A549 treated with CORT108297 at 1 μM for 4 hours (cell line): Measurements from ENCODE around the gene ZNF784. TPM values are rescaled to one million over a fixed set of nuclear protein-coding genes. Genes with fewer than 3 reads are reported as not detected.

Experiments
- total RNA-seq: library from RNA; stranded (reverse); fragments of 200-300 nt; extraction: Qiagen RNA extraction; gene quantifications from 5 replicates; pipeline ENCODE4 v1.2.3, GENCODE V29; 2022

The ZNF784 gene, protein sequence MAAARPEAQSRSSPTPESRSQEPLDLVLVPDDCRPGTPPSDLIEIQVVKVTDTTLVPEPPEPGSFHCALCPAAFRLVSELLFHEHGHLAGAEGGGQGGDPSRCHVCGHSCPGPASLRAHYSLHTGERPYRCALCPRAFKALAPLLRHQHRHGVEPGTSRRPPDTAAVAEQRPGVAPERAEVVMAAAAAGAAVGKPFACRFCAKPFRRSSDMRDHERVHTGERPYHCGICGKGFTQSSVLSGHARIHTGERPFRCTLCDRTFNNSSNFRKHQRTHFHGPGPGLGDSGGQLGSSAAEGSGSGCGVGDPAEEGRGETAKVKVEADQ
- 5.6 to 6.2 TPM (median 5.8 TPM) in 5 replicates for total RNA-seq

DNA sequence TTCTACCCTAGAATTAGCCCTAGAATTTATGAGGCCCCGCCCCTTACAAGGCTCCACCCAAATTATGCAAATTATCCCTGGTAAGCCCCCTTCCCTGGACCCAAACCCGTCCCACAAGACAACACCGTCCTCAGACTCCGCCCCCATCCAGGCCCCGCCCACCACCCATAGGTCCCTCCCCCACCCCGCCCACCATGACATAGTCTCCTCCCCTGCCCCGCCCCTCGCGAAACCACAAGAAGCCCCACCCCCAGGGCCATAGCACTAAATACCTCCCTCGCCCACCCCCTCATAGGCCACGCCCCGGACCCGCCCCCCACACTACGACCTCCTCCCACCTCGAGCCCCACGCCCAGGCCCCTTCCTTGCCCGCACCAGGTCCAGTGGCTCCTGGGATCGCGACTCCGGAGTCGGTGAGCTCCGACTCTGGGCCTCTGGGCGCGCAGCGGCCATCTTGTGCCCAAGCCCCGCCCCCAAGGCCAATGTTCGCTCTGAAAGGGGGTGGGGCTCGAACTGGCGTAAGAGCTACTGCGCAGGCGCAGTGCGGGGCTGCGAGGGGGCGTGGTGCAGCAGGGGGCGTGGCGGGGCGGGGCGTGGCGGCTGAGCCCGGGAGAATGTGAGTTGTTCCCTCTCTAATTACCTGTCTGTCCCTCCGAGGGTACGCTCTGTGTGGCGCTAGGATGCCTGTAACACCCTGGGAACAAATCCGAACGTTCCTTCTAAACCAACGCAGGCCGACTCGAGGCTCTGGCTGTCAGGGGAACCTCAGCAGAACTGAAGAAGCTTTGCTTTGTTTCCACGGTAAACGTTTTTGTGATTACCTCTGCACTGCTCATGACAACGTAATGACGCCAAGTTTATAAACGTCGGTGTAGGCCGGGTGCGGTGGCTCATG lies at the start of gene ZNF784:
ZNF784 (minus strand) TSS at position 458 of the 895 bp plus-strand sequence; CDS start at position 453, 5 bp downstream.

DNA sequence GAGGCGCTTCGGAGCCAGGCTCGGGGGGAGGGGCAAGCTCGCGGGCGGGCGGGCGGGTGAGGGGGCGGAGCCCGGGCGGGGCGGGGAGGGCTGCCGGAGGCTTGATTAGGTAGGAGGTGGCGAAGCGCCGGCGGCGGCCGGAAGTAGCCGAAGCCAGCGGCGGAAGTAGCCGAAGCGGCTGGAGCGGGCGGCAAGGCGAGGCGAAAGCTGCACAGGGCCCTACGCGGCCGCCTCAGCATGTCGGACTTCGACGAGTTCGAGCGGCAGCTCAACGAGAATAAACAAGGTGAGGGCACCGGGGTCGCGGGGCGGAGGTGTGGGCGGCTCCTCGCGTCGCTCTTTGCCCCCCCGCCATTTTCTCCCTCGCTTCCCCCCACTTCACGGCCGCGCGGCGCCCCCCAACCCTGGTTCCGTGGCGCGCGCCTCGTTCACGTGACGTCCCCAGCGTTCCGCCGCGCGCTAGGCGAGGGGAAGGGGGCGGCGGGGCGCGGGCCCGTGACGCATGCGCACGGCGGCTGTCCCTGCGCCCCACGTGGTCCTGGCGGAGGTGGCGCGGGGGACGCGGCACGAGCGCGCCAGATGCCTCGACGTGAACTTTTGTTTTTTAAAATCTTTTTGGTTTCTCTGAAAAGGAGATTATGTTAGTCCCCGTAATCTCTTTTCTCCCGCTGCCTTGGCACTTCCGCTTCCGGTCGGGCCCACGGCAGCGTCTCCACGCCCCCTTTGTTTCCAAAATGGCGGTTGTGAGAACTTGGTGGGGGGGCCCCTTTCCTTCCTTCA lies 30.7 kb upstream of the ZNF784 start, which contains the start of gene U2AF2:
U2AF2 (plus strand) TSS at position 168 of the 780 bp plus-strand sequence; CDS start at position 238, 70 bp downstream.

GRCh38 chr19:55647732-55648584 lies 23.6 kb upstream of the ZNF784 start, which contains the start of gene CCDC106:
Gene CCDC106 (plus strand): TSS chr19:55648212. CDS start chr19:55649047, 835 bp downstream.

DNA sequence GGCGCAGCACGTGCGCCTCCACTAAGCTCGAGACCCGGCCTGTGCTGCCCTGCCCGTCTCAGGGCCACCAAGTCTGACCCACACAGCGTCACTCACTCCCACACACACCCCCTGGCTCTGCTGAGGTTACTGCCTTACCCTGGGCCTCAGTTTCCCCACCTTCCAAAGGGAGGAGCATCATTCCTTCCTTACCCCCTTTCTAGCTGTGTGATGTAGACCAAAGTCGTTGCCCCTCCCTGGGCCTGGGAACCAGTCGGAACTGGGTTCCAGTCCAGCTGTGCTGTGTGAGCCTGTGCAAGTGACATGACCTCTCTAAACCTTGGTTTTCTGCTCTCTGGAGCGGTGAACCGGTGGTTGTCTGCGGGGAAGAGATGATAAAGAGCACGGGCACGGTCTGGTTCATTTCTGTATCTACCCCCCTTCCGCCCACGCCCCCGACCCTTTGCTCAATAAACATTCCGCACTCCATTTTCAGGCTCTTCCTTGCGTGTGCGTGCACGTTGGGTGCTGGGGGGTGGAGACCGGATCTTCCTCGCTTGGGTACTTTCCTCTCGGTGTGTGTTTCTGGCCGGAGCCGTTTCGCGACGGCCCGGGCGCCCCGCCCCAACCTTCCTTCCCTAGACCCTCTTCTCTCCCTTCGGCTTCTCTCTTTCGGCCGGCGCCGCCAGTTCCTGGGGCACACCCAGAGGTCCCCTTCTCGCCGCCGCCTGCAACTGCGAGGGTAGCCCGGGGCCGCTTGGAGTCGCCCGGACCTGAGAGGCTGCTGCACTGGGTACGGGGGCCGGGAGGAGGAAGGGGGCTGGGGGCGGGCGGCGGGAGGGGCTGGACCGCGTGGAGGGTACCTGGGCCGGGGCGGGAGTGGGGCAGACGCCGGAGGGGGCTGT lies 18.9 kb upstream of the ZNF784 start, which contains the start of gene ZNF581:
ZNF581 (plus strand) TSS at position 647 of the 884 bp plus-strand sequence. CDS start 923 bp downstream, outside the sequence.

DNA sequence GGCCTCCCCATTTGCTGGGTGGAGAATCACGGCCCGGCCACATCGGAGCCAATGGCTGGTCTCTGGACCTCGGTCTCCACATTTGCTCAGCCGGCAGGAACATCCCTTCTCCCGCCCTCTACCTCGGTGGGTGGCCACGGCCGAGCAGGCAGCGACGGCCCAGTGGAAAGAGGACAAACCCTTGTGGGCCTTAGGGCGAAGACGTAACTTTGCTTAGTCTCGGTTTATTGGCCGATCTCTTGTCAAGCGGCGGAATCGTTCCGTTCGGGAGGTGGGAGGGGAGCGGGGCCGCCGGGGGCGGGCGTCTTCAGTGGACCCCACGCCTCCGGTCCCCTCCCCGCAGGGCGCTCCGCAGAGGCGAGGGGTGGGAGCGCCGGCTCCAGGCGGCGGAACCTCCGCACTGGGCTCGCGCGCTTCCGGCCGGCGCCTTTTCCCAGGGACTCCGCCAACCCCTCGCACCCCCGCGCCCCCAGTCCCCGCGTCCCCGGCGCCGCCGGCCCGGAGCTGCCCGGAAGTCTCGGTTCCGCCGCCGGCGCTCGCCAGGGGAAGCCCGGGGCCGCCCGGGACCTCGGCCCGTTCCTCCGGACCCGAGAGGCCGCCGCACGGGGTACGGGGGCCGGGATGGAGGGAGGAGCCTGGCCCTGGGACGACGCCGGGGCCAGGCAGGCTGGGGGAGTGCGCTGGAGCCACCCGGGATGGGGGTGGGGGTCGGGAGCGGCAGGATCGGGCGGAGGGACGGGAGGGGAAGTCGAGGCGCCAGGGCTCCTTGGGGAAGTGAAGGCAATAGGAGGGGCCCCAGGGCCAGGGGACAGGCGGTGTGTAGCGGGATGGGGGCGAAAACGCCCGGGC lies 16.4 kb upstream of the ZNF784 start, which contains the start of gene ZNF580:
ZNF580 (plus strand) TSS at position 426 of the 849 bp plus-strand sequence. CDS start 1,507 bp downstream, outside the sequence.

DNA sequence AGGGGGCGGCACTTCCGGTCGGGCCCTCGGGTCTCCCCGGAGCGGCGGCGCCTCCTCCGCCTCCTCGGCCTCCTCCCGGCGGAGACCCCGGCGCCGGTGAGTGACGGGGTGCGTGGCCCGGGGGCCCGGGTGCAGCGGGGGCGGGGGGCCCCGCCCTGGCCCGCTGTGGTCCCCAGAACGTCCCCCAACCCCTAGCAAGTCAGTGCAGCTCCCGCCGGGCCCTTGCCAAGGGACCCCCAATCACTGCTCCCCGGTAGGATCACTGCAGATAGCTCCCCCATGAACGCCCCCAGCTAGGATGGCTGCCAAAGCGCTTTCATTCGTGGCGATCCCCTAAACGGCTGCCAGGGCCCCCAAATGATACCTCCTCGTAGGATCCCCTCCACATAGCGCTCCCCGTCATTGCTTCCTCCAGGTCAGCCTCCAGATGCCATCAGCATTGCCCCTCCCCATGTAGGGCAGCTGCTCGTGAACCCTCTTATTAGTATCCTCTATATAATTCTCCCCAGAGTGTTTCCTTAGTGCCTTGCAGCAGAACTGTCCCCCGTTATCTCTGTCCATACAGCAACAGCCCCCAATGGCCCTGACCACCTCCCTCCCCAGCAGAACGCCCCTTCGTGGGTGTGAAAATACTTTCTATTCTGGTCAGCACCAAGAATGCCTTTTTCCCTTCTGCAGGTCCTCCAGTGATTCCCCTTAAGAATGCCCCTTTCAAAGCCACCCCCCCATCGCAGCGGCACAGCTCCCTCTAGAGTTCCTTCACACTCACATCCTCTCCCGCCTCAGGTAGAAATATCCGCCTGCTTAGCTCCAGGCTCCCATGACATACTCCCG lies 18.5 kb downstream of the ZNF784 start, which contains the start of gene ZNF865:
ZNF865 (plus strand) TSS at position 11 of the 834 bp plus-strand sequence. CDS start 7,972 bp downstream, outside the sequence.

DNA sequence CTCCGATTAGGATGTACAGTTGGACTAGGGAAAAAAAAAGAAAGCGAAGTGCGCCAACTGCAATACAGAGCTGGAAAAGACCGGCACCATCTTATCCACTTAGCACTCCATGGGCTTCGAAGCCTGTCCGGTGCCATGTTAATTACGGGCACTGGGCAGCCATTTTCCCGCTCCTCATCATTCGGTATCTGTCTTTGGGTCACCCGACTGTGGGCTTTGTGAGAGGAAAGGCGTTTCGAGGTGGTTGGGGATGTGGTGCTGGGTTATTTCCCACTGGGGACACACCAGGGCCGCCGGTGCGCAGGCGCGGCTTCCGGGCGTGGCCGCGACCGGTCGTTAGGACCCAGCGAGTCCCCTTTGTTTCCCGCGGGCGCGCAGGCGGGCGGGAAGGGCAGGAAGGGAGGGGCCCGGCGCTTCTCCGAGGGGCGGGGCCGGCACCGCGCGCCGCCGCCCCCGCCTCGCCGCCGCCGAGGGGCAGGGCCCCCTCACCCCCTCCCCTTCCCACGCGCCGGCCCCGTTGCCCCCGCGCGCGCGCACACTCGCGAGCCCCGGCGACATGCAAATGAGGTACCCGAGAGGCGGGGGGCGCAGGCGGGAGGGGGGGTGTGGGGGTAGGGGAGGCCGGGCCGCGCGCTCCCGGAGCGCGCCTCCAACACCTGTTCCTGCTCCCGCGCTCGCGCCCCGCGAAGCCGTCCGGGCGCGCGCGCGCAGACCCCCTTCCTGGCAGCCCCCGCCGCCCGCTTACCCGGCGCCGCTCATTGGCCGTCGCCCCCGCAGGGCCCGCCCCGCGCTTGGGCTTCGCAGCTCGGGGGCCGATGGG lies 24.3 kb downstream of the ZNF784 start, which contains the start of gene ZNF524:
ZNF524 (plus strand) TSS at position 447 of the 820 bp plus-strand sequence. CDS start 1,825 bp downstream, outside the sequence.

DNA sequence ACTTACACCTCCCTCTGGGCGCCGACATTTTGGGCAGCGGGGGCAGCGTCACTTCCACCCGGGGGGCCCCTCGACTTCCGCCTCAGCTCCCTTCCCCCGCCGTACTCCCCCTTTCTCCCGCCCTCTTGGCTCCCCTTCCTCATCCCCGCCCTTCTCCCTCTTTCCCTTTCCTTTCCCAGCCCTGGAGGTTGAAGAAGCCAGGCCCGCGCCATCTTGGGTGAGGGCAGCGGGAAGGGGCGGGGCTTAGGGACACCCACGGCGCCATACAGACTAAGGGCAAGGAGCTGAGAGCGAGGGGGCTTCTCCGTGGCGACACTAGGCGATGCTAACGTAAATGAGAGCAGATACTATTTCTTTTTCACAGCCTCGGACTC lies 24.9 kb downstream of the ZNF784 start, which contains the start of gene FIZ1:
FIZ1 (minus strand) TSS at position 50 of the 374 bp plus-strand sequence. CDS start 1,652 bp downstream, outside the sequence.

GRCh38 chr19:55580628-55581144 lies 43.7 kb downstream of the ZNF784 start, which contains the start of gene ZNF579:
Gene ZNF579 (minus strand): TSS chr19:55580848. CDS start chr19:55579639, 1,209 bp downstream.

Other genes starting within 250 kb of the ZNF784 start
- 1.2 to 2.6 TPM (median 2.0 TPM) in 5 replicates for gene TMEM190, start 247.7 kb downstream of the ZNF784 start, total RNA-seq
- gene TMEM238, start 240.3 kb downstream of the ZNF784 start, total RNA-seq, result 1.6 to 11.1 TPM (median 8.6 TPM) in 5 replicates
- 2,587 to 2,941 TPM (median 2,775 TPM) in 5 replicates for gene RPL28, start 238.6 kb downstream of the ZNF784 start, total RNA-seq
- 320 to 492 TPM (median 460 TPM) in 5 replicates for gene UBE2S, start 216.8 kb downstream of the ZNF784 start, total RNA-seq
- 0.02 TPM in 1 of 5 replicates, not detected in the others for gene SHISA7, start 181.3 kb downstream of the ZNF784 start, total RNA-seq
- gene ISOC2, start 162.9 kb downstream of the ZNF784 start, total RNA-seq, result 54.6 to 66.3 TPM (median 63.5 TPM) in 5 replicates
- not detected in 5 replicates for gene C19orf85, start 159.8 kb downstream of the ZNF784 start, total RNA-seq
- gene ZNF628, start 147.9 kb downstream of the ZNF784 start, total RNA-seq, result 5.7 to 8.8 TPM (median 7.8 TPM) in 5 replicates
- gene NAT14, start 139.4 kb downstream of the ZNF784 start, total RNA-seq, result 34.2 to 64.7 TPM (median 61.2 TPM) in 5 replicates
- 0.45 to 1.3 TPM (median 0.81 TPM) in 5 replicates for gene SSC5D, start 136.1 kb downstream of the ZNF784 start, total RNA-seq
- gene SBK2, start 87.4 kb downstream of the ZNF784 start, total RNA-seq, result 1.6 to 2.8 TPM (median 2.3 TPM) in 5 replicates
- gene SBK3, start 79.0 kb downstream of the ZNF784 start, total RNA-seq, result 1.7 to 2.0 TPM (median 1.9 TPM) in 5 replicates
- gene ZNF579, start 43.7 kb downstream of the ZNF784 start, total RNA-seq, result 15.7 to 31.2 TPM (median 28.5 TPM) in 5 replicates
- 17.6 to 24.7 TPM (median 24.3 TPM) in 5 replicates for gene FIZ1, start 25.0 kb downstream of the ZNF784 start, total RNA-seq
- 13.4 to 21.2 TPM (median 20.6 TPM) in 5 replicates for gene ZNF524, start 24.3 kb downstream of the ZNF784 start, total RNA-seq
- 7.3 to 13.8 TPM (median 12.5 TPM) in 5 replicates for gene ZNF865, start 18.9 kb downstream of the ZNF784 start, total RNA-seq
- 29.4 to 56.4 TPM (median 50.5 TPM) in 5 replicates for gene ZNF580, start 16.4 kb upstream of the ZNF784 start, total RNA-seq
- 36.6 to 52.1 TPM (median 49.2 TPM) in 5 replicates for gene ZNF581, start 19.1 kb upstream of the ZNF784 start, total RNA-seq
- 14.1 to 20.4 TPM (median 19.1 TPM) in 5 replicates for gene CCDC106, start 23.6 kb upstream of the ZNF784 start, total RNA-seq
- 264 to 319 TPM (median 303 TPM) in 5 replicates for gene U2AF2, start 30.5 kb upstream of the ZNF784 start, total RNA-seq
- 135 to 220 TPM (median 215 TPM) in 5 replicates for gene EPN1, start 50.7 kb upstream of the ZNF784 start, total RNA-seq
- gene NLRP9, start 113.8 kb upstream of the ZNF784 start, total RNA-seq, result not detected in 5 replicates
- 0.31 to 0.54 TPM (median 0.45 TPM) in 5 replicates for gene RFPL4A, start 134.5 kb upstream of the ZNF784 start, total RNA-seq
- gene RFPL4AL1, start 144.6 kb upstream of the ZNF784 start, total RNA-seq, result 0.28 TPM in 1 of 5 replicates, not detected in the others
- 0.05 to 0.08 TPM (median 0.06 TPM) in 4 of 5 replicates, not detected in the other for gene NLRP11, start 207.4 kb upstream of the ZNF784 start, total RNA-seq
- gene NLRP4, start 212.0 kb upstream of the ZNF784 start, total RNA-seq, result not detected in 5 replicates